HG02885 (cell line): ENCODE measurements around the gene IGF2BP3.
"Not testable (repeated sequence)": the region's sequence is repeated elsewhere in the genome, so short reads cannot be mapped to it uniquely, and the experiment has no call there.

ENCODE experiments used
- ATAC-seq: cut with Tn5 transposase; IDR thresholded peaks from one replicate; pipeline ENCODE4 v1.9.1; 2021; ENCODE audit warnings: mild to moderate bottlenecking; ENCODE audit not compliant: unreplicated experiment, poor library complexity

The IGF2BP3 gene

GRCh38 chr7:23470330-23471105 lies at the start of gene IGF2BP3:
Gene IGF2BP3, minus strand, starts transcription at chr7:23470491. Its CDS starts 381 bp downstream, at chr7:23470110.
- ATAC-seq = peak; percentile 19

- peak; percentile 58 for ATAC-seq
Observed at GRCh38 chr7:23514755-23515154, 44.5 kb upstream of the IGF2BP3 start.

- not testable (repeated sequence) for ATAC-seq
Observed at GRCh38 chr7:23513746-23514145, 43.5 kb upstream of the IGF2BP3 start.

- no peak for ATAC-seq
Observed at GRCh38 chr7:23494009-23494408, 23.7 kb upstream of the IGF2BP3 start.

GRCh38 chr7:23491502-23491901 lies 21.2 kb upstream of the IGF2BP3 start:
- ATAC-seq = no peak

GRCh38 chr7:23490357-23491135 lies 20.3 kb upstream of the IGF2BP3 start:
- peak; percentile 73 for ATAC-seq

- not testable (repeated sequence) for ATAC-seq
Observed at GRCh38 chr7:23488714-23489113, 18.4 kb upstream of the IGF2BP3 start.

GRCh38 chr7:23487670-23488069 lies 17.4 kb upstream of the IGF2BP3 start:
- ATAC-seq = no peak

GRCh38 chr7:23486002-23486773 lies 15.9 kb upstream of the IGF2BP3 start:
- ATAC-seq = no peak

GRCh38 chr7:23482686-23483085 lies 12.4 kb upstream of the IGF2BP3 start:
- ATAC-seq = no peak

GRCh38 chr7:23477962-23478866 lies 7.9 kb upstream of the IGF2BP3 start:
- no peak for ATAC-seq

GRCh38 chr7:23477157-23477499 lies 6.8 kb upstream of the IGF2BP3 start:
- no peak for ATAC-seq

GRCh38 chr7:23476286-23477156 lies 6.2 kb upstream of the IGF2BP3 start:
- no peak for ATAC-seq

- no peak for ATAC-seq
Observed at GRCh38 chr7:23475576-23475839, 5.2 kb upstream of the IGF2BP3 start.

GRCh38 chr7:23474829-23475575 lies 4.7 kb upstream of the IGF2BP3 start:
- ATAC-seq = no peak

- peak; percentile 74 for ATAC-seq
Observed at GRCh38 chr7:23474094-23474828, 4.0 kb upstream of the IGF2BP3 start.

GRCh38 chr7:23473844-23474093 lies 3.5 kb upstream of the IGF2BP3 start:
- peak; percentile 19 for ATAC-seq
